HL-60/S4 treated with phorbol 12-myristate 13-acetate at 8.2 ng/mL for 4 days and 3 days (cell line): ENCODE measurements around the gene PRR29.

Experiments used
- in situ Hi-C: fragments of 300-500 bp; cut with MboI; formaldehyde crosslinking; loops from 2 replicates; pipeline ENCODE4 v1.15.0; 2022; ENCODE audit warnings: low sequenced_read_pairs

PRR29 gene

DNA sequence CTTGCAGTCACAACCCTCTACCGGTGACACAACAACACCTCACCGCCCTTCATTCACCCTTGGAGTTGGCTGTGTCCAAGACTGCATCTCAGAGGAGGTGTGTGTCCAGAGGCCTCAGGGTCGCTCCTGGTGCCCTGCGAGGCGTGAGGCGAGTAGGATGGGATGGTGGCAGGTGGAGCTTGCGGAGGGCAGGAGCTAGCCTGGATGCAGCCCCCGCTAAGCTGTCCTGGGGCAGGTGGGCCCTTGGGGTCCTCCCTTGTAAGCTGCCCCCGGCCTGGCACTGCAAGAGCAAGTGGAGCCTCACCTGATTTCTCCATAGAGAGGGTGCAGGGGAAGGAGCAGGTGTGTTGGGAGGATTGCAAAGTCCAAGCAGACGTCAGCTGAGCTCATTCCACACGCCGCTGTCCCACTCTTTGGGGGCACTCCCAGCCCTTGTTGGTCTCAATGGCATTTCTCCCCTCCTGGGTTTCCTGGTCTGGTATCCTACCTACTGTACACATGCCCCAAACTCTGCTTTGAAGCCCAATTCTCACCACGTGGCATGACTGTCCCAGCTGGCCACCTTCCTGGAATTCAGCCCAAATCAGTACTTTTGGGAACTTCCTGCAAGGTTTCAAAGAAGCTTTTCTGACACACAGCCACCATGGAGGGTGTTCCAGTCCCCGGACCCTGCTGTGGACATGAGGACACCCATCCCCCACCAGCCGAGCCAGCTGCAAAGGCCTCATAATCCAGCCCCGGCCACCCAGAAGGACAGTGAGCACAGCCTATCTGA lies 40.4 kb downstream of the PRR29 start:
- in situ Hi-C loops = loop anchor here (25.0 kb wide), 1 partner anchor 249 kb away; no protein-coding TSS in a partner anchor

DNA sequence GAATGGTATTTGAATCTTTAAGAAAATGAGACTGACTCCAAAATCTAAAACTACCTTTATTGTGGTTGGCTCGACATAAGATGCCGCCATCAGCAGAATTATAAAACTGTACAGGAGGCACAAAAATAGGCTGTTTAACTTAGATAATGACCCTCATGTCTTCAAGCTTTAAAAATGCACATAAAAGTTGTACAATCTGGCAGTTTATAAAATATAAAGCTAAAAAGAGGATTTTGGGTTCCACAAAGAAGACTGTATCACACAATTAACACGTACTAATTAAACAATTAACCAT lies 40.9 kb downstream of the PRR29 start:
- in situ Hi-C loops = loop anchor here (25.0 kb wide), 1 partner anchor 248 kb away; no protein-coding TSS in a partner anchor

DNA sequence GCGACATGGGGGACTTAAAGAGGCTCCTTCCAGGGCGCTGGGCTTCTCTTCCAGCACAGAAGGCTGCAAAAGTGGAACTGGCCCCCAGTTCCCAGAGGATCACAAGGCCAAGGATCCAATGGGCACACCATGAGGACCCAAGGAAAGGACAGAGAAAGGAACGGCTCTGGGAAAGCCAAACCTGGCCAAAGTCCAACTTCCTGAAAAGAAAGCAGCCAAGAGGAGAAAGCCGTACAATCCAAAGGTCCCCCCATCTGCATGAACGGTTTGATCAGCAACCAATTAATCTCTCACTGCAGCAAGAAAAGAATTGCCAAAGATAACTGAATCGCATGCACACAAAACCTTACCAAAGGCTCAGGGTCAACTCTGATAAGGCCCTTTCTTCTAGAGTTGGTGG lies 42.1 kb downstream of the PRR29 start:
- in situ Hi-C loops = loop anchor here (25.0 kb wide), 1 partner anchor 247 kb away; no protein-coding TSS in a partner anchor

DNA sequence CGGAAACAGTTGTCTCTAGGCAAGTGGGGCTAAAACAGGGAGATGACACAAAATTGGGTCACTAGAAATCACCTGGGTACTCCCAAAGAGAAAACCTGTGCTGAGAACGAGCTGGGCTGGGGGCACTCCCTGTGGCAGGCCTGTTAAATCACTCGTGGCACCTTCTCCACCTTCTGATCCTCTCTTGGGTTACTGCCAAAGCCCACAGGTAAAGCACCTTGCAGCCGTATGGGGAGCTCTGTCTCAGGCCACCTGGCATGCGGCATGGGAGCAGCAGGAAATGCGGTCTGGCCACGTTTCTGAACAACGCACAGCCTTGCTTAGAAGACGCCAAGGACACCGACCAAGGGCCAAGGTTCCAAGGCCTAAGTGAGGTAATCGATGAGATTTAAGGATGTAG lies 43.8 kb downstream of the PRR29 start:
- in situ Hi-C loops = loop anchor here (25.0 kb wide), 1 partner anchor 245 kb away; no protein-coding TSS in a partner anchor

DNA sequence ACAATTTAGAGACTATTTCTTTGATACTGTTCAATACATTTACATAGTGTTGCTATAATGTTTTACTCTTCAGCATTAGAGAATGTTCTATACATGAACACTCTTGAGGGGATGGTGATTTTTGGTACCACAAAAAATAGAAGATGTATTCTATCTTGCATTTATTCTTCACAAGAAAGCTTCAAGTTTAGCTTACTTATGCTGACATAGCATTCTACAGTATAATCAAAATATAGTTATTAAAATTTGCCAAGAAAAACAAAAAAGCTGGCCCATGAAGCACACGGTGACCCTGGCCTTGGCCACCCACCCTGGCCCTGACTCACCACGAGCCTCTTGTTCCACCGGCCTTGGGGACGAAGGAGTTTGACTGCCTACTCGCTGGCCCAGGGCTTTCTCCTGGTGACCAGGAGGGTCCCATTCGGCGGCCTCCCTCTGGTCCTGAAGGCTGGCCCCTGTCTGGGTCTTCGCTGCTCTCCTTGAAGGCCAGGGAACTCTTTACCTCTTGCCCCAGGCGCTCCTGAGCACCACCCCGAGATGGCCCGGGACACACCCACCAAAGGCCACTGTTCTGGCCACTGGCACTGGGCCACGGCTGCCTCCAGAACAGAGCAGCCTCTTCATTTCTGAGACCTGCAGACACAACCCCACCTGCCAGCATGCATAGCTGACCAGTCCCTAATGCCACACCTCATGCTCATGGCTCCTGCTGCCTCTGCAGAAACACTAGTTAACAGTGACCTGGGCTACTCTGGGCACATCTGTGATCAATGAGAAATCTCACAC lies 44.7 kb downstream of the PRR29 start:
- in situ Hi-C loops = loop anchor here (25.0 kb wide), 1 partner anchor 244 kb away; no protein-coding TSS in a partner anchor

DNA sequence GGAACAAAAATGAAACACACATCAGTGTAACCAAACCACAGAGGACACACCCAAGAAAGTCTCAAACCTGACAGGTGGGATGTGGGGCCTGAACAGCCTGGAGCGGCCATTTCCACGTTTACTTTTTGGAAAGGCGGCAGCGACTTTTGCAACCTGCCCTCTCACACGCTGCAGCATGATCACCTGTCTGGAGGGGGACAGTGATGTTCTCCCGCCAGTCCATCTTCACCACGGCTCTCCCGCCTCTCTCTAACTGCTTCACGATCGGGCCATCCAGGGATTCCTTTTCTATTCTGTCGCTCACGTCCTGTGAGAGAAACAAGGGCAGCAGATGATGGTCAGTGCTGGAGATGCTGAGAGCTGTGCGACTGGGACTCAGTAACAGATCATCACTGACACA lies 47.0 kb downstream of the PRR29 start:
- in situ Hi-C loops = loop anchor here (25.0 kb wide), 1 partner anchor 242 kb away; no protein-coding TSS in a partner anchor

DNA sequence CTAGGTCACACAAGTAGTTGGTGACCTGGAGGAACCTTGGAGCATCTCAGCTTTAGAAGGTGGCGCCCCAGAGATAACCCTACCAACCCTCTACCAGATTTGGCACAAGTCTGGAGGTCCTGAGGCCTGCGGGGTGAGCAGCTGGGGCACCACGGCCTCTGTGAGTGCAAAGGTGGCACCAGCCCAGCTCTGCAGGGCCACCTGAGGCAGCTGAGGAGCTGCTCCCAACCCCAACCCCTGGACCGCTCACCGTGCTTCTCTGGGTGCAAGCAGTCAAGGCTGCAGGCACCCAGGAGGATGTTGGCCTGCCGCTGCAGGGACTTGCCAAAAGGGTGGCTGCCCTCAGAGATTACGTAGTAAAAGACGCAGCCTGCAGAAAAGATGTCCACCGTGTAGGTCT lies 50.7 kb downstream of the PRR29 start:
- in situ Hi-C loops = loop anchor here (25.0 kb wide), 1 partner anchor 238 kb away; no protein-coding TSS in a partner anchor

DNA sequence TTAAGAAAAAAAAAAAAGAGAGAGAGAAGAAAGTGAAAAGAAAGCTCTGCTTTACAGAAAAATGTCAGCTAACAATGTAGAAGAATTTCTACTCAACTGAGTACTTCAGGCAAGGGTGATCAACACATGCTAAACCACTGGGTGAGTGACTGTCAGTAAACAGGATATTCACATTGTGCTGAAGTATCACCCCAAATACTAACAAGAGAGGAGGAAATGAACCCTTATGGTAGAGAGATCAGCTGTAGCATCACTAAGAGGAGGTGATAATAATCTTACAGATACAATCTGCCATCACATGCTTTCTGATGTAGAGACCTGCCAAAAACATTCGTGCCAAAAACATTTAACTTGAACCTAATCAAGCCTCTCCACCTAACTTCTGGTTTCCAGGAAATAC lies 53.0 kb downstream of the PRR29 start:
- in situ Hi-C loops = no loop called here

DNA sequence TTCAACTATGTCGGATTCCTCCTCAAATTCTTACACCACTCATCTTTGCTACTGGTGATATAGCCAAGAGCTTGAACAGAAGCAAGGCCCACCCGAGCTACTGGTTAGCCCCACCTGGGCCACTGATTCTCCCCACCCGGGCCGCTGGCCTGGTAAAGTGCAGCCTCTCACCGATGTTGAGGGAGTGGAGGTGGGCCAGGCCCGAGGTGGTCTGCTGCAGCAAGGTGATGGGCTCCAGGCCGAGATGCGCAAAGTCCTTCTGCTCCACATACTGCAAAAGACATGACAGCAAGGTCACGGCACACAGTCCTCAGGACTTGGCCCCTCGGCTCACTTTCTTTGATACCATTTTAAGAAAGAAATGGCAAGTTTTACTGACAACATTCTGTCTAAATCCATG lies 55.0 kb downstream of the PRR29 start:
- in situ Hi-C loops = no loop called here
